ENCODE measurements around the gene YJU2. TPM values are rescaled to one million over a fixed set of nuclear protein-coding genes. Genes with fewer than 3 reads are reported as not detected.

YJU2 gene
- 0.62 and 2.3 TPM in 2 replicates for polyA plus RNA-seq

DNA sequence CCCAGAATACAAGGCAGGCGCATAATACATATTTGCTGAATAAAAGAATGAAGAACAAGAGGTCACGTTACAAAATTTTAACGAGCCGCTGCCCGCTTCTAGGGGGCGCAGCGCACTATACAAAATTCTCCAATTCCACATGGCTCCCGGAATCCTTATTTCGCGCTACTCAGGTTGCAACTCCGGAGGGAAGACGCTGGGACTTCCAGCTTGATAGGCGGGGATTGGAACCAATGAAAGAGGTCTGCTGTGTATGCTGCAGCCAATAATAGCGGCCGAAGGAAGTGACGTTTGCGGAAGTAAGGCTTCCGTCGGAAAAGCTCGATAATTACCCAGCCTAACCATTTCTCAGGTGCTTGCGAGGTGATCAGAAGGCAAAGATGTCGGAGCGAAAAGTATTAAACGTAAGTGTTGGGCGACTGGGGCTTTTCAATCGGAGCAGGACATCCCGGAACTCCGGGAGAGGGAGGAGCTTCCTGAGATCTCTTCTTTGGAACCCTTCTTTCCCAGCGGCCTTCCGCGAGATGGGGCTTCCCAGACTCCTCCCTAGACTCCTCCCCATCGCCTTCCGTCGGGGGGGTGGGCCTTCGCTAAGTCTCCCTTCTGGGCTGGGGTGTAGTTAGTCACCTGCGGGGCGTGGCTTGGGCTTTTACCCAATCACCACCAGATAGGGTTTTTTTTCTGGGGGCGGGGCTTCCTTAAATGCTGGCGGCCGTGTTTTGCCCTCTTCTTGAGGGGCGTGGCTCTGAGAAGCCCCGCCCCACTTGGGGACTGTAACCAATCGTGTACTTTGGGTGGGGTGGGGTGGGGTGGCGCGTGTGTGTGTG, at the start of gene YJU2:
Gene YJU2, plus strand, starts transcription at position 314 of the 827 bp plus-strand sequence. Its CDS starts 67 bp downstream, at position 381.

DNA sequence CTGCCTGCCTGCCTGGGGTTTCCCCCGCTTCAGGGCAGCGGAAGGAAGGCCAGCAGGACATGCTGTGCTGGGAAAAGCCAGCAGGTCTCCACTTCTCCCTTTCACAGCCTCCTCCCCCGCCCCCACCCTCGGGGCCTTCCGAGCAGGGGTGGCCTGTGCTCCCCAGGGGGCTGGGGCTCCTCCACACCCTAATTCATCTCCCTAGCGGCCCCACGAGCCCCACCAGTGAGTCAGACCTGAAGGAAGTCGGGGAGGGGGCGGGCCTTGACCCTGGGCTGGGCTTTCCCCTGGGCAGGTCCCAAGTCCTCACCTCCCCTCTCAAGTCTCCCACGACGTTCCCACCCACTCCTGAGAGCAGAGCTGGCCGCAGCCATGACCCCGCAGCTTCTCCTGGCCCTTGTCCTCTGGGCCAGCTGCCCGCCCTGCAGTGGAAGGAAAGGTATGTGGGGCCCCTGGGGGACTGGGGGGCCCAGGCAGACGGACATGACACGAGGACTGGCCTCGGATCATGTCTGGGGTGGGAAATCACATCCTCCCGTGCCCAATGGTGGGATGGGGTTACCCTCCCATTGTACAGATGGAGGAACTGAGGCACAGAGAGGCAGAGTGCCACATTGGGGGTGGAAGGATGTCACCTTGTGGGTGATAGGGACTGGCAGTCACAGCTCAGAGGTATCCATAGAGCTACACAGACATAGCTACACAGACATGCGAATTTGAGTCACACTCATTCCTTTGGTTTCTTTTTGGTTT, 17.5 kb upstream of the YJU2 start, which contains the start of gene EBI3:
Gene EBI3, plus strand, starts transcription at position 345 of the 753 bp plus-strand sequence. Its CDS starts 28 bp downstream, at position 373.

DNA sequence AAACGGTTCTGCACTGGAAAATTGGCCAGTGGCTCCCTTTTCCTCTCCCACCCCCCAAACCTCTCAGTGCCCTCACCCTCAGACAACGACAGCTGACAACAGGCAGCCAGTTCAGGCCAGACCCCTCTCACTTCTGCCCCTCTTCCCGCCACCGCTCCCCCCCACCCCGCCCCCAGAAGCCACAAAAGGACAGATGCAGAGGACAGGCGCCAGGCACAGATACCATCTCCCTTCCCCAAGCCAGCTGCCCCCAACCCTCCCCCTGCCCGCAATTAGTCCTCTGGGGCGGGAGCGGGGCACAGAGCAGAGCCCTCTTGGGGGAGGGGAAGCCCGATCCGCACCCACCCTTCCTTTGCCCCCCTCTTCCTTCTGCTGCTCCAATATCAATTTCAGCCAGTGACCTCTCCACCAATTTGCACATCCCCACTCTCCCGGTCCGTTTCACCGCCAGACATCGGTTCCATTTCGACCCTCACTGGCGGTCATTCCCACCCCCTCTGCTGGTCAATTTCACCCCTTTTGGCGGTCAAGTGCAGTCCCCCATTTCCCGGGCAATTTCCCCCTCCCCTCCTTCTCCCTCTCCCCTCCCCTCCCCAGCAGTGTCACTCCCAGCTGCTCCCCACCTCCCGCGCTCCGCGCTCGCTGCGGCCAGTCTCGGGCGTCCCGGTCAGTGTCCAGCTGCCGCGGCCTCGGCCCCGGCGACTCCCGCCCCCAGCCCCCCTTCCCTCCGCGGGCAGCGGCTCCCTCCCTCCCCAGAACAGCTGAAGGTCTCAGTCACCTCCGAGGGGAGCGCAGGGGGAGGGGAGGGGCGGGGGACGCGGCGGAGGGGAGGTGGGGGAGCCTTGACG, 31.8 kb downstream of the YJU2 start, which contains the start of gene SHD:
Gene SHD, plus strand, starts transcription at position 848 of the 848 bp plus-strand sequence. CDS start 798 bp downstream, outside the sequence.

DNA sequence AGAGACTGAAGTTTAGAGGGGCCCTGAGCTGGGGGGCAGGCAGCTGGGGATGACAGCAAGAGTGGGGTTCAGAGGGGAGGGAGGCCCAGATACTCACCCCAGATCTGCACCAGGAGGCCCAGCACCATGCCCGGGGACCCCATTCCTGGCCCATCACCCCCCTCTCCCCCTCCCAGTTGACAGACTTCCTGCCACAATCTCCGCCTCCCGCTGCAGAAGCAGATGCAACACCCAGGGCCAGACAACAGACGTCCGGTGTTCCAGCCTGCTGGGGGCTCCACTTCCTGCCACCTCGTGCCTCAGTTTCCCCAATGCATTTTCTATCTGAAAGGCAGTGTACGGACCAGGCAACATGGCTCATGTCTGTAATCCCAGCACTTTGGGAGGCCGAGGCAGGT, 55.4 kb downstream of the YJU2 start, which contains the start of gene TMIGD2:
Gene TMIGD2, minus strand, starts transcription at position 147 of the 398 bp plus-strand sequence. Its CDS starts 4 bp downstream, at position 143.

DNA sequence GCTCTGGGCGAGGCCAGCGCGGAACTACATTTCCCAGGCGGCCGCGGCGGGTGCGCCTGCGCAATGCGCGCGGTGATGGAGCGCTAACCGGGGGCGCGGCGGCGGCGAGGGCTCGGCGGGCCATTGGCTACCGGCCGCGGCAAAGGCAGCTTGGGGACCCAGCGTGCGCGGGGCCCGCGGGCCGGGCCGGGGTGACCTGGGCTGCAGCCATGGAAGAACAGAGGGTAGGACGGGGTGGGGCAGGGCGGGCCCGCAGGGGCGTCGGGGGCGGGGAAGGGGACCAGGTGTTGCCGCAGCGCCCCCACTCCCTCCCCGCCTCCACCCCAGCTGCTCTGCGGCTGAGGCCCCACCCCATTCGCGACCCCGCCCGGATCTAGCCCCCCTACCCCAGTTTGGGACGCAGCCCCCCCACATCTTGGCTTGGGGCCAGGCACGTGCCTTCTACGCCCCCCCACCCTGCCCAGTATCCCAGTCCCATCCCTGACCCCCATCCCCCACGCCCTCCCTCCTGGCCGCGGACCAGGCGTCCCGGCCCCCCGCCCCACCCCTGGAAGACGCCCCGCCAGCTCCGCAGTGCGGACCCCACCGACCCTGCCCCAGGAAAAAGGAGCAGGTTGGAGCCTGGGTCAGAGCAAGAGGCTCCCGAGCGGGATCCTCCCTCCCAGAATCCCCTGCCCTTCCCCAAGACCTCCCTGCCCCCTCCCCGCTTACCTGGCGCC, 57.8 kb downstream of the YJU2 start, which contains the start of gene FSD1:
Gene FSD1, plus strand, starts transcription at position 61 of the 719 bp plus-strand sequence. Its CDS starts 149 bp downstream, at position 210.

Other genes with a start within 250 kb of the YJU2 start
- 0.59 and 1.2 TPM in 2 replicates for gene PIAS4, start 239.3 kb upstream of the YJU2 start, polyA plus RNA-seq
- gene ZBTB7A, start 180.2 kb upstream of the YJU2 start, polyA plus RNA-seq, result 1.5 TPM in 2 replicates
- 7.0 and 11.9 TPM in 2 replicates for gene MAP2K2, start 123.0 kb upstream of the YJU2 start, polyA plus RNA-seq
- not detected in 2 replicates for gene CREB3L3, start 93.4 kb upstream of the YJU2 start, polyA plus RNA-seq
- gene SIRT6, start 64.5 kb upstream of the YJU2 start, polyA plus RNA-seq, result 3.3 TPM in 1 of 2 replicates, not detected in the other
- gene ANKRD24, start 64.4 kb upstream of the YJU2 start, polyA plus RNA-seq, result 0.25 and 1.1 TPM in 2 replicates
- not detected in 2 replicates for gene EBI3, start 17.6 kb upstream of the YJU2 start, polyA plus RNA-seq
- 12.3 TPM in 1 of 2 replicates, not detected in the other for gene SHD, start 32.2 kb downstream of the YJU2 start, polyA plus RNA-seq
- not detected in 2 replicates for gene TMIGD2, start 55.3 kb downstream of the YJU2 start, polyA plus RNA-seq
- gene FSD1, start 57.5 kb downstream of the YJU2 start, polyA plus RNA-seq, result 4.8 and 7.1 TPM in 2 replicates
- 2.9 TPM in 1 of 2 replicates, not detected in the other for gene STAP2, start 91.7 kb downstream of the YJU2 start, polyA plus RNA-seq
- 2.7 and 4.7 TPM in 2 replicates for gene MPND, start 96.5 kb downstream of the YJU2 start, polyA plus RNA-seq
- gene SH3GL1, start 153.5 kb downstream of the YJU2 start, polyA plus RNA-seq, result 1.6 and 2.8 TPM in 2 replicates
- 0.75 and 2.4 TPM in 2 replicates for gene CHAF1A, start 155.6 kb downstream of the YJU2 start, polyA plus RNA-seq
- 12.1 and 14.0 TPM in 2 replicates for gene UBXN6, start 210.7 kb downstream of the YJU2 start, polyA plus RNA-seq
- gene HDGFL2, start 225.2 kb downstream of the YJU2 start, polyA plus RNA-seq, result 1.7 and 3.8 TPM in 2 replicates

All from Purkinje cell (primary cell).